ENCODE results near the gene ZNF146. TPM values are rescaled to one million over a fixed set of nuclear protein-coding genes. Genes with fewer than 3 reads are reported as not detected.

The ZNF146 gene
- total RNA-seq, 1 donor from 2014 or later, result 70.0 TPM

DNA sequence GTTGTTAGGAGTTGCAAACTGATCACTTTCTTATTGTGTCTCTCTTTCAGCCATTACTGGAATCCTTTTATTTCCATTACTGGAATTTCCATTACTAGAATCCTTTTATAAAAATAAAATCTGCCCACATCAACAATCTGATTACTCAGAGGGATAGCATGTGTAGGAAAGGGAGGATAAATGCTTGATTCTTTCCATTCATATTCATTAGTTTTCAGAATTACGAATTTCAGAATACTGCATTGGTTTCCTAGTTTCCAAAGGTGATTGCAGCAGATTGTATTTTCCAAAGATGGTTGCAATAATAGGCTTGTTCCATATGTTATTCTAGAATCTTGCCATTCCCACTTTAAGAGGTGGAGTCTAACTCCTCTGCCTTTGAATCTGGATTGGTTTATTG lies 37.1 kb downstream of the ZNF146 start:
- no peak overlapping the region for H3K27ac Mint-ChIP-seq (ENCODE audit: unreplicated experiment)
- H3K27me3 Mint-ChIP-seq (ENCODE audit: unreplicated experiment), result no peaks in the 10 kb centered on the region
- no peak overlapping the region for H3K4me3 Mint-ChIP-seq (ENCODE audit: unreplicated experiment)
- no peaks in the 10 kb centered on the region for H3K4me1 Mint-ChIP-seq (ENCODE audit: unreplicated experiment)
- DNase-seq (ENCODE audit: extremely low spot score, unreplicated experiment), result no peak
- TF ChIP-seq, protein P1, sequence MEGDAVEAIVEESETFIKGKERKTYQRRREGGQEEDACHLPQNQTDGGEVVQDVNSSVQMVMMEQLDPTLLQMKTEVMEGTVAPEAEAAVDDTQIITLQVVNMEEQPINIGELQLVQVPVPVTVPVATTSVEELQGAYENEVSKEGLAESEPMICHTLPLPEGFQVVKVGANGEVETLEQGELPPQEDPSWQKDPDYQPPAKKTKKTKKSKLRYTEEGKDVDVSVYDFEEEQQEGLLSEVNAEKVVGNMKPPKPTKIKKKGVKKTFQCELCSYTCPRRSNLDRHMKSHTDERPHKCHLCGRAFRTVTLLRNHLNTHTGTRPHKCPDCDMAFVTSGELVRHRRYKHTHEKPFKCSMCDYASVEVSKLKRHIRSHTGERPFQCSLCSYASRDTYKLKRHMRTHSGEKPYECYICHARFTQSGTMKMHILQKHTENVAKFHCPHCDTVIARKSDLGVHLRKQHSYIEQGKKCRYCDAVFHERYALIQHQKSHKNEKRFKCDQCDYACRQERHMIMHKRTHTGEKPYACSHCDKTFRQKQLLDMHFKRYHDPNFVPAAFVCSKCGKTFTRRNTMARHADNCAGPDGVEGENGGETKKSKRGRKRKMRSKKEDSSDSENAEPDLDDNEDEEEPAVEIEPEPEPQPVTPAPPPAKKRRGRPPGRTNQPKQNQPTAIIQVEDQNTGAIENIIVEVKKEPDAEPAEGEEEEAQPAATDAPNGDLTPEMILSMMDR (IDR thresholded peaks at IDR 0.05), result no peak
- peaks cover 6% of the 10 kb centered on the region for H3K36me3 Mint-ChIP-seq (ENCODE audit: unreplicated experiment)
- peaks cover 20% of the 10 kb centered on the region for H3K9me3 Mint-ChIP-seq (ENCODE audit: unreplicated experiment)

DNA sequence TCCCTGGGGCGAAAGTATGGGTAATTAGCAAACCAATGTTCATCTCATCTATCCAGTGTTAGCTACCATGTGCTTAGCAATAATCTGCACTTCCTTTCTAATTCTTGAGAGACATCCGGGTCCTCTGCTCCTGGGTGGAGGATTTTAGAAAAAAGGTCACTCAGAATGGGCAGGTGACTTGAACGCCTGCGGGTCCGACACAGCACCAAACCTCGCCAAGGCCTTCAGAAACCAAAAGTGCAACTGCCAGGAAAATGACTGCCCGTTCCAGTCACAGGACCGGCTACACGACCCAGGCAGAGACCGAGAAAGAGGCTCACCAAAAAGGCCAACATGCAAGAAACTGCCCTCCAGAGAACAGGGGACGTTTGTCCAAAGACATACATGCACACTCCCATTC lies 39.9 kb downstream of the ZNF146 start:
- peaks cover 6% of the 10 kb centered on the region for H3K36me3 Mint-ChIP-seq (ENCODE audit: unreplicated experiment)
- no peak for DNase-seq (ENCODE audit: extremely low spot score, unreplicated experiment)
- no peaks in the 10 kb centered on the region for H3K4me1 Mint-ChIP-seq (ENCODE audit: unreplicated experiment)
- H3K27ac Mint-ChIP-seq (ENCODE audit: unreplicated experiment), result no peak overlapping the region
- no peak overlapping the region for H3K4me3 Mint-ChIP-seq (ENCODE audit: unreplicated experiment)
- H3K27me3 Mint-ChIP-seq (ENCODE audit: unreplicated experiment), result no peaks in the 10 kb centered on the region
- peaks cover 13% of the 10 kb centered on the region for H3K9me3 Mint-ChIP-seq (ENCODE audit: unreplicated experiment)
- TF ChIP-seq, protein P1 (IDR thresholded peaks at IDR 0.05), result no peak

DNA sequence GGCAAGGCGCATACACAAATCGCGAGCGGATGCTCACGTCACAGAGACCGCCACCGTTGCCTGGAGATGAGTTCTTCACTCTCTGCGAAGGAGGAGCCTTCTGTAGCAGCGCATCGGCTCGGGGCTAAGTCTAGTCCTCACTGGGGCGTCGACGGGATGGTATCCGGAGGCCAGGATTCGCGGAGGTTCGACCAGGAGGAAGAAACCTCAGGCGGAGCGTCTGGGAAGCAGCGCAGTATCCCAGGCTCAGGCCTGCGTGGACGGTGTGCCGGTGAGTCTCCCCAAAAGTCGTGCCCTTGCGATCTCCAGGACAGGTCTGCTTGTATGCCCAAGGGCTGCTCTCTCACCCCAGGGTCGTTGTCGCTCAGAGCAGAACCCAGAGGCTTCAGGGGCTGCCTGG lies 40.4 kb downstream of the ZNF146 start:
- Mint-ChIP-seq H3K4me1 (ENCODE audit: unreplicated experiment) (no peaks in the 10 kb centered on the region), H3K9me3 (ENCODE audit: unreplicated experiment) (peaks cover 10% of the 10 kb centered on the region), H3K36me3 (ENCODE audit: unreplicated experiment) (peaks cover 6% of the 10 kb centered on the region), H3K27ac (ENCODE audit: unreplicated experiment) (no peak overlapping the region), H3K4me3 (ENCODE audit: unreplicated experiment) (no peak overlapping the region), H3K27me3 (ENCODE audit: unreplicated experiment) (no peaks in the 10 kb centered on the region)
- TF ChIP-seq, protein P1 (IDR thresholded peaks at IDR 0.05), result no peak
- DNase-seq (ENCODE audit: extremely low spot score, unreplicated experiment), result no peak

DNA sequence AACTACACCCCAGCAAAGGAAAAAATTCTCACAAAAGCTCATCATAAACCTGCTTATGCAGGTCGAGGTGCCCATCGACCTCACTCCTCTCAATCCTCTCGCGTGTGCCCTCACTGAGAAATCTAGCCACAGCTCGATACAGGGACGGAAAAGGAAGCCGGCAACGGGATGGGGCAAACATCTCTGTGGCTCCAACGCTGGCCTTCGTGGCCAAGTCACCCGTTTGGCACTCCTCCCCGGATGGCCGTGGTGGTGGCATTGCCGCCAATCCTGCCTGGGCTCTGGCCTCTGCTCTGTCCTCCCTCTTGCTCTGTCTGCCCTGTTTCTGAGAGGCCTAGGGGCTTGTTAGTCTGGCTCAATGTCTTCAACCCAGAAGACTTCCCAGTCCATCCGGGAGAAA lies 41.2 kb downstream of the ZNF146 start:
- Mint-ChIP-seq H3K36me3 (ENCODE audit: unreplicated experiment) (peaks cover 6% of the 10 kb centered on the region), H3K9me3 (ENCODE audit: unreplicated experiment) (peaks cover 10% of the 10 kb centered on the region), H3K4me3 (ENCODE audit: unreplicated experiment) (no peak overlapping the region), H3K27me3 (ENCODE audit: unreplicated experiment) (no peaks in the 10 kb centered on the region), H3K4me1 (ENCODE audit: unreplicated experiment) (no peaks in the 10 kb centered on the region), H3K27ac (ENCODE audit: unreplicated experiment) (no peak overlapping the region)
- TF ChIP-seq, protein P1 (IDR thresholded peaks at IDR 0.05), result no peak
- no peak for DNase-seq (ENCODE audit: extremely low spot score, unreplicated experiment)

DNA sequence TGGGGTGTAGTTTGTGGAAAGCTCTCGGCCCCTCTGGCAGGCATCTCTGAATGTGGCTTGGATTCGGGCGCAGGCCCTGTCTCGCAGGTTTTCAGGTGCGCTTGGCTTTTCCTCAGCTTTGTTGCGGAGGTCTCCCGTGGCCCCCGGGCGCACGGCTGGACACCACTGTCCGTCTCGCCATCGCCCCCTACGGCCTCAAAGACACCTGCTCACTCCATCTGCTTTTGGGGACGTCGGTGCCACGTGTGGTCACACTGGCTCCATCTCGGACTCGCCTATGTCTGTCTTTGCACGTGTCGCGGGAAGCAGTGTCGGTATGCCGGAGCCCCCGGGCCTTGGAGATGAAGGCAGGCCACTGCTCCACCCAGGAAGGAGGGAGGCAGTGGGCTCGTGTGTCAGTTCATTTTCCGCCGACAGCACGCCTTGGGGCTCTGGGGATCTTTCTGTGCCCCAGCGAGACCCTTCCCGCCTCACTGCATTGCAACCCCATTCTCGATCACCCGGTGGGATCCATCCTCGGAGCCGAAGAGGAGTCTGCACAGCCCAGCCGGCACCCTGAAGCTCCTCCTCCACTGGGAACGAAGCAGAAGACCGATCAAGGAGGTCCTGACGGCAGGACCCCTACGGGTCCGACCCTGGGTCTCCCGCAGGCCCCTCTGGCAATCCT lies 42.1 kb downstream of the ZNF146 start:
- Mint-ChIP-seq H3K27ac (ENCODE audit: unreplicated experiment) (no peak overlapping the region), H3K9me3 (ENCODE audit: unreplicated experiment) (peaks cover 5% of the 10 kb centered on the region), H3K36me3 (ENCODE audit: unreplicated experiment) (peaks cover 6% of the 10 kb centered on the region), H3K4me3 (ENCODE audit: unreplicated experiment) (no peak overlapping the region), H3K4me1 (ENCODE audit: unreplicated experiment) (no peaks in the 10 kb centered on the region), H3K27me3 (ENCODE audit: unreplicated experiment) (no peaks in the 10 kb centered on the region)
- peak; percentile 83 for DNase-seq (ENCODE audit: extremely low spot score, unreplicated experiment)
- TF ChIP-seq, protein P1 (IDR thresholded peaks at IDR 0.05), result no peak

Measured in osteocyte (in vitro differentiated cells).